GM12878 (cell line): ENCODE measurements around the gene ITPR2. TPM values are rescaled to one million over a fixed set of nuclear protein-coding genes. Genes with fewer than 3 reads are reported as not detected.

Experiments
- ATAC-seq: fragments of 200-7000 bp; cut with Tn5 transposase; 3 replicates; pipeline ENCODE4 v1.9.1; 2020; ENCODE audit warnings: mild to moderate bottlenecking, moderate library complexity
- BruUV-seq: library from RNA; stranded (reverse); fragments of 400-500 nt; replicated peaks from 2 replicates; lab custom pipeline; 2021; lab: Mats Ljungman, UMichigan
- CTCF ChIA-PET: fragments of 300-600 bp; sonication (Branson Sonifier 250); formaldehyde crosslinking; extraction: SDS; loops from one replicate; lab custom pipeline; 2021; ENCODE audit warnings: inconsistent platforms; lab: Yijun Ruan, JAX
- POLR2A ChIA-PET: fragments of 350-600 bp; formaldehyde crosslinking; extraction: SDS; loops from one replicate; lab custom pipeline; 2021; ENCODE audit warnings: inconsistent platforms; lab: Charles Lee
- RAD21 ChIA-PET: fragments of 300-600 bp; sonication (Branson Sonifier 250); formaldehyde crosslinking; loops from one replicate; lab custom pipeline; 2023; ENCODE audit warnings: antibody characterized with exemption; ENCODE audit not compliant: unreplicated experiment; lab: Charles Lee
- SMC1A ChIA-PET: fragments of 300-600 bp; sonication (Branson Sonifier 250); formaldehyde crosslinking; loops from one replicate; lab custom pipeline; 2023; ENCODE audit not compliant: unreplicated experiment, uncharacterized antibody; lab: Charles Lee
- DNase-seq: peaks from one replicate; pipeline ENCODE4 v3.0.0-alpha.2; 2011; ENCODE audit warnings: low read depth, low spot score
- FAIRE-seq: peaks from 3 replicates; lab custom pipeline; 2011; peaks lifted over from hg19 to GRCh38; lab: Jason Lieb, UNC
- H2AFZ ChIP-seq: 2 replicates; pipeline ENCODE4 v1.6.0; 2011; ENCODE audit warnings: low read depth, low read length, control low read depth; ENCODE audit not compliant: control insufficient read depth
- H3K27ac ChIP-seq: 2 replicates; pipeline ENCODE4 v1.5.1; 2011; ENCODE audit warnings: control low read depth; ENCODE audit not compliant: control insufficient read depth, insufficient read depth
- H3K27me3 ChIP-seq, 2 experiments: replicated peaks in 1 of 2; 2 replicates each; pipeline versions ENCODE4 v1.6.0 to v1.6.1; 2011; ENCODE audit warnings: low read length in 1 of 2; ENCODE audit not compliant: control insufficient read depth in 2 of 2, insufficient read depth in 2 of 2
- H3K36me3 ChIP-seq, 2 experiments: 2 replicates each; pipeline ENCODE4 v1.5.1; 2011; ENCODE audit warnings: low read length in 1 of 2; ENCODE audit not compliant: control insufficient read depth in 2 of 2, insufficient read depth in 2 of 2
- H3K4me1 ChIP-seq: 2 replicates; pipeline ENCODE4 v1.6.1; 2011; ENCODE audit warnings: mild to moderate bottlenecking, low read length, moderate library complexity, mixed read lengths; ENCODE audit not compliant: control insufficient read depth, insufficient read depth
- H3K4me2 ChIP-seq: 2 replicates; pipeline ENCODE4 v1.6.0; 2011; ENCODE audit warnings: control low read depth; ENCODE audit not compliant: control insufficient read depth, insufficient read depth
- H3K4me3 ChIP-seq: fragments of 200-600 bp; sonication (generic); 2 replicates; pipeline ENCODE4 v1.5.1; 2016
- H3K79me2 ChIP-seq: 2 replicates; pipeline ENCODE4 v1.6.0; 2011; ENCODE audit warnings: low read length; ENCODE audit not compliant: control insufficient read depth, insufficient read depth
- H3K9ac ChIP-seq: 2 replicates; pipeline ENCODE4 v1.8.0; 2011; ENCODE audit warnings: low read length, control low read depth, mixed read lengths; ENCODE audit not compliant: control insufficient read depth, insufficient read depth
- H3K9me3 ChIP-seq: replicated peaks from 3 replicates; pipeline ENCODE4 v1.5.1; 2011; ENCODE audit warnings: mild to moderate bottlenecking, low read length; ENCODE audit not compliant: control insufficient read depth, insufficient read depth
- H4K20me1 ChIP-seq: 2 replicates; pipeline ENCODE4 v1.6.0; 2011; ENCODE audit not compliant: control insufficient read depth, insufficient read depth
- ATF3 ChIP-seq: IDR thresholded peaks from 2 replicates; pipeline ENCODE4 v1.6.1; 2011; ENCODE audit warnings: low read depth, mild to moderate bottlenecking, low read length, moderate library complexity, borderline replicate concordance; ENCODE audit errors: extremely low read depth
- BMI1 ChIP-seq: fragments of 450-650 bp; IDR thresholded peaks from 2 replicates; pipeline ENCODE4 v1.6.1; 2016; ENCODE audit warnings: mild to moderate bottlenecking, moderate library complexity, borderline replicate concordance
- CBX5 ChIP-seq: sonication (generic); IDR thresholded peaks from 2 replicates; pipeline ENCODE4 v1.6.1; 2016; ENCODE audit warnings: low read depth, moderate library complexity, mild to moderate bottlenecking, inconsistent platforms
- EED ChIP-seq: sonication (generic); IDR thresholded peaks from 2 replicates; pipeline ENCODE4 v1.6.1; 2016; ENCODE audit warnings: antibody characterized with exemption, low read depth
- EP300 ChIP-seq, 2 experiments: fragments of 150-350 bp in 1 of 2; IDR thresholded peaks; 2 replicates each; pipeline ENCODE4 v1.6.1; 2011 to 2012; ENCODE audit warnings: low read depth in 2 of 2, low read length in 2 of 2, borderline replicate concordance in 1 of 2, improper control_type of control experiment in 1 of 2, inconsistent platforms in 1 of 2; ENCODE audit not compliant: control insufficient read depth in 1 of 2
- JUNB ChIP-seq: IDR thresholded peaks from 2 replicates; pipeline ENCODE4 v1.6.1; 2016; ENCODE audit warnings: antibody characterized with exemption, mild to moderate bottlenecking
- KLF5 ChIP-seq: fragments of 450-650 bp; IDR thresholded peaks from 2 replicates; pipeline ENCODE4 v1.6.1; 2014; ENCODE audit warnings: mild to moderate bottlenecking; ENCODE audit not compliant: partially characterized antibody
- LARP7 ChIP-seq: fragments of 450-650 bp; IDR thresholded peaks from 2 replicates; pipeline ENCODE4 v1.6.1; 2017; ENCODE audit warnings: mild to moderate bottlenecking
- NFXL1 ChIP-seq: fragments of 450-650 bp; IDR thresholded peaks from 2 replicates; pipeline ENCODE4 v1.6.1; 2017; ENCODE audit warnings: antibody characterized with exemption, mild to moderate bottlenecking, borderline replicate concordance
- STAT1 ChIP-seq: fragments of 450-650 bp; conservative IDR thresholded peaks from 2 replicates; pipeline ENCODE4 v1.6.1; 2014; ENCODE audit warnings: antibody characterized with exemption, mild to moderate bottlenecking
- SUZ12 ChIP-seq: fragments of 200-600 bp; sonication (generic); IDR thresholded peaks from one replicate; pipeline ENCODE4 v1.6.1; 2018; ENCODE audit warnings: antibody characterized with exemption, mild to moderate bottlenecking; ENCODE audit not compliant: unreplicated experiment
- ZBTB11 ChIP-seq: fragments of 450-650 bp; formaldehyde crosslinking; IDR thresholded peaks from 2 replicates; pipeline ENCODE4 v1.5.0; 2022; ENCODE audit warnings: mild to moderate bottlenecking, missing genetic modification characterization
- ZBTB4 ChIP-seq: fragments of 450-650 bp; formaldehyde crosslinking; IDR thresholded peaks from 2 replicates; pipeline ENCODE4 v1.4.0; 2022; ENCODE audit warnings: mild to moderate bottlenecking, moderate library complexity
- WGBS: methylation state at CpG from one replicate; pipeline ENCODE4 v1.1.6; 2016; ENCODE audit warnings: low lambda C conversion rate; ENCODE audit not compliant: insufficient replicate concordance, insufficient coverage; ENCODE audit errors: missing lambda C conversion rate; 5-methylcytosine and 5-hydroxymethylcytosine counted together
- in situ Hi-C: fragments of 300-500 bp; cut with MboI; formaldehyde crosslinking; loops from 9 replicates; pipeline ENCODE4 v1.14.3; 2018; ENCODE audit warnings: mixed read lengths
- intact Hi-C: fragments of 100-400 bp; cut with micrococcal nuclease; formaldehyde crosslinking; loops from one replicate; pipeline ENCODE4 v1.14.2; 2022; ENCODE audit not compliant: unreplicated experiment
- polyA plus RNA-seq, 11 experiments: library from polyadenylated mRNA; depleted of rRNA in 4 of 11; unstranded in 6 of 11; stranded (reverse) in 5 of 11; fragments of >200 nt; fragmentation: Nextera tagmentation in 4 of 11; fragmentation: Illumina TruSeq in 1 of 11; extraction: Ambion mirVana in 4 of 11; extraction: Trizol in 1 of 11; gene quantifications; 1 replicate in 1 of 11; 2 replicates in 10 of 11; pipeline versions ENCODE4 v1.2.1 to v1.2.3, GENCODE V29; 2011 to 2016; ENCODE audit warnings: inconsistent platforms in 2 of 11, missing spikeins in 2 of 11, low read depth in 1 of 11
- total RNA-seq, 4 experiments: library from RNA; depleted of rRNA in 3 of 4; stranded (reverse); fragments of >200 nt in 3 of 4; fragmentation: Illumina TruSeq in 1 of 4; extraction: Trizol in 1 of 4; gene quantifications; 2 replicates each; pipeline versions ENCODE4 v1.2.1 to v1.2.3, GENCODE V29; 2013 to 2021

ITPR2 gene
- total and polyA plus RNA-seq, 10 of the 15 experiments (the other 5 are each of a cell fraction or from before 2014, with no cell fraction given): 7.5 to 76.2 (median 47.1) TPM

- no peaks in the 10 kb centered on the region for H4K20me1 ChIP-seq
Measured at GRCh38 chr12:26534071-26534470, 298.9 kb downstream of the ITPR2 start.

More at GRCh38 chr12:26534071-26534470, 298.9 kb downstream of the ITPR2 start:
- ATAC-seq (no peak), FAIRE-seq (no peak), DNase-seq (no peak)
- Histone ChIP-seq H3K27ac (no peak overlapping the region), H3K4me3 (no peak overlapping the region), H3K9ac (no peak overlapping the region), H3K79me2 (no peaks in the 10 kb centered on the region), H3K27me3 (no peaks in the 10 kb centered on the region), H2AFZ (no peak overlapping the region), H3K9me3 (no peaks in the 10 kb centered on the region), H3K4me1 (no peaks in the 10 kb centered on the region), H3K36me3 (peaks cover 2 to 5% of the 10 kb centered on the region in 2 experiments; a peak in 3 of 4 replicates), H3K4me2 (no peak overlapping the region)
- RAD21 ChIA-PET: no interaction called here
- TF ChIP-seq EP300 (IDR thresholded peaks at IDR 0.05; ENCODE audit: borderline replicate concordance in 1 of 2, control insufficient read depth in 1 of 2, low read depth in 2 of 2, low read length in 2 of 2) (no peak), KLF5 (no peak), NFXL1 (no peak), BMI1 (no peak), ATF3 (no peak), ZBTB4 (CRISPR knock-in tag) (no peak), EED (no peak), SUZ12 (no peak), STAT1 (no peak), ZBTB11 (CRISPR knock-in tag) (no peak), CBX5 (no peak), JUNB (no peak), LARP7 (no peak)
- 96% methylated on average over 3 of the region's 3 CpGs for WGBS
- intact Hi-C loops (no loop called here), in situ Hi-C loops (no loop called here)
- CTCF ChIA-PET: no interaction called here
- POLR2A ChIA-PET: no interaction called here
- no TSS peak for BruUV-seq
- SMC1A ChIA-PET: no interaction called here
